PC-9 (cell line): ENCODE measurements around the gene GPBP1.

Experiments
- CTCF ChIP-seq: fragments of 200-600 bp; sonication (generic); conservative IDR thresholded peaks from 2 replicates; pipeline ENCODE4 v1.6.1; 2017; ENCODE audit warnings: mixed run types, antibody characterized with exemption, mild to moderate bottlenecking, moderate library complexity
- EZH2 ChIP-seq: fragments of 200-600 bp; sonication (generic); IDR thresholded peaks from 2 replicates; pipeline ENCODE4 v1.8.0; 2017; ENCODE audit warnings: antibody characterized with exemption, low read depth

- TF ChIP-seq CTCF (no peak), EZH2 (no peak)
Observed at GRCh38 chr5:57247765-57248164, 73.9 kb downstream of the GPBP1 start.
